Parathyroid adenoma (tissue), 2 donors: ENCODE results near the gene RNF115.
"Not testable (repeated sequence)": the region's sequence is repeated elsewhere in the genome, so short reads cannot be mapped to it uniquely, and the experiment has no call there.

Experiments
- H2AFZ ChIP-seq: fragments of 300-600 bp; sonication (generic); one replicate; pipeline ENCODE4 v1.7.0; 2017; ENCODE audit warnings: antibody characterized with exemption, mild to moderate bottlenecking
- H3K27ac ChIP-seq: fragments of 300-600 bp; sonication (generic); one replicate; pipeline ENCODE4 v1.7.0; 2017
- H3K27me3 ChIP-seq: fragments of 300-600 bp; sonication (generic); one replicate; pipeline ENCODE4 v1.7.0; 2017; ENCODE audit warnings: low read length; ENCODE audit not compliant: control insufficient read depth, insufficient read depth
- H3K36me3 ChIP-seq: fragments of 300-600 bp; sonication (generic); one replicate; pipeline ENCODE4 v1.7.0; 2017; ENCODE audit warnings: low read length; ENCODE audit not compliant: control insufficient read depth, insufficient read depth
- H3K4me1 ChIP-seq: fragments of 300-600 bp; sonication (generic); one replicate; pipeline ENCODE4 v1.7.0; 2017; ENCODE audit warnings: control low read depth
- H3K4me2 ChIP-seq: fragments of 300-600 bp; sonication (generic); one replicate; pipeline ENCODE4 v1.7.0; 2017; ENCODE audit warnings: low read length
- H3K4me3 ChIP-seq: fragments of 300-600 bp; sonication (generic); one replicate; pipeline ENCODE4 v1.7.0; 2017; ENCODE audit warnings: low read depth, low read length
- H3K79me2 ChIP-seq: fragments of 300-600 bp; sonication (generic); one replicate; pipeline ENCODE4 v1.7.0; 2017; ENCODE audit warnings: control low read depth
- H3K9ac ChIP-seq: fragments of 300-600 bp; sonication (generic); one replicate; pipeline ENCODE4 v1.7.0; 2017; ENCODE audit warnings: mild to moderate bottlenecking
- H3K9me3 ChIP-seq: fragments of 300-600 bp; sonication (generic); one replicate; pipeline ENCODE4 v1.7.0; 2017; ENCODE audit warnings: low read length; ENCODE audit not compliant: control insufficient read depth
- TF ChIP-seq, protein P1 (sequence below): fragments of 300-600 bp; sonication (generic); IDR thresholded peaks from one replicate; pipeline ENCODE4 v1.7.0; 2017; ENCODE audit warnings: antibody characterized with exemption, mild to moderate bottlenecking
- donor health status: primary hyperparathyroidism.

Gene RNF115

DNA sequence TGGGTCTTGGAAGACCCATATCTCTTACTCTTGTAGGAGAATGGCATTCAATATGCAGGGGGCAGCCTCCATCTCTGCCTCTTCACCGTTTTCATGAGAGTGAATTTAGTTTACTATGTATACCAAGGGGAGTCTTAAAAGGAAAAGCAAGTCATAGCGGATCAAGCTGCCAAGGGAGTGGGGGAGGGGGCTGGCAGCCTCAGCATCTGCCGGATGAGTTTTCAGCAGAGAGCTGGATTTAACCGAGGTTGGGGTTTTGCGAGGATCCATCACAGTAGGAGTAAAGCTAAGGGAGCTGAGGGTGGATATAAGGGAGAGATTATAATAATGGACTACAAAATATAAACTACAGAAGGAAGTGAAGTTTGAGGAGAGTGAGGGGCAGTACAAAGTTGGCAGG lies 94.7 kb downstream of the RNF115 start:
- H3K9me3 ChIP-seq, result no peaks in the 10 kb centered on the region
- no peaks in the 10 kb centered on the region for H3K4me1 ChIP-seq
- no peak overlapping the region for H3K9ac ChIP-seq
- no peaks in the 10 kb centered on the region for H3K27me3 ChIP-seq
- no peak overlapping the region for H3K4me2 ChIP-seq
- TF ChIP-seq, protein P1, sequence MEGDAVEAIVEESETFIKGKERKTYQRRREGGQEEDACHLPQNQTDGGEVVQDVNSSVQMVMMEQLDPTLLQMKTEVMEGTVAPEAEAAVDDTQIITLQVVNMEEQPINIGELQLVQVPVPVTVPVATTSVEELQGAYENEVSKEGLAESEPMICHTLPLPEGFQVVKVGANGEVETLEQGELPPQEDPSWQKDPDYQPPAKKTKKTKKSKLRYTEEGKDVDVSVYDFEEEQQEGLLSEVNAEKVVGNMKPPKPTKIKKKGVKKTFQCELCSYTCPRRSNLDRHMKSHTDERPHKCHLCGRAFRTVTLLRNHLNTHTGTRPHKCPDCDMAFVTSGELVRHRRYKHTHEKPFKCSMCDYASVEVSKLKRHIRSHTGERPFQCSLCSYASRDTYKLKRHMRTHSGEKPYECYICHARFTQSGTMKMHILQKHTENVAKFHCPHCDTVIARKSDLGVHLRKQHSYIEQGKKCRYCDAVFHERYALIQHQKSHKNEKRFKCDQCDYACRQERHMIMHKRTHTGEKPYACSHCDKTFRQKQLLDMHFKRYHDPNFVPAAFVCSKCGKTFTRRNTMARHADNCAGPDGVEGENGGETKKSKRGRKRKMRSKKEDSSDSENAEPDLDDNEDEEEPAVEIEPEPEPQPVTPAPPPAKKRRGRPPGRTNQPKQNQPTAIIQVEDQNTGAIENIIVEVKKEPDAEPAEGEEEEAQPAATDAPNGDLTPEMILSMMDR, result no peak
- no peak overlapping the region for H3K27ac ChIP-seq
- no peak overlapping the region for H2AFZ ChIP-seq
- no peak overlapping the region for H3K4me3 ChIP-seq
- H3K79me2 ChIP-seq, result no peaks in the 10 kb centered on the region
- H3K36me3 ChIP-seq, result no peaks in the 10 kb centered on the region

DNA sequence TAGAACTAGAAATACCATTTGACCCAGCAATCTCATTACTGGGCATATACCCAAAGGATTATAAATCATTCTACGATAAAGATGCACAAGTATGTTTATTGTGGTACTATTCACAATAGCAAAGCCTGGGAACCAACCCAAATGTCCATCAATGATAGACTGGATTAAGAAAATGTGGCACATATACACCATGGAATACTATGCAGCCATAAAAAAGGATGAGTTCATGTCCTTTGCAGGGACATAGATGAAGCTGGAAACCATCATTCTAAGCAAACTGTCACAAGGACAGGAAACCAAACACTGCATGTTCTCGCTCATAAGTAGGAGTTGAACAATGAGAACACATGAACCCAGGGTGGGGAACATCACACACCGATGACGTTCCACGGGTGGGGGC lies 97.7 kb downstream of the RNF115 start:
- H2AFZ ChIP-seq, H3K27ac ChIP-seq, H3K4me2 ChIP-seq, H3K36me3 ChIP-seq, H3K79me2 ChIP-seq, H3K4me3 ChIP-seq, H3K27me3 ChIP-seq, H3K9ac ChIP-seq, H3K9me3 ChIP-seq, H3K4me1 ChIP-seq: not testable (repeated sequence)

DNA sequence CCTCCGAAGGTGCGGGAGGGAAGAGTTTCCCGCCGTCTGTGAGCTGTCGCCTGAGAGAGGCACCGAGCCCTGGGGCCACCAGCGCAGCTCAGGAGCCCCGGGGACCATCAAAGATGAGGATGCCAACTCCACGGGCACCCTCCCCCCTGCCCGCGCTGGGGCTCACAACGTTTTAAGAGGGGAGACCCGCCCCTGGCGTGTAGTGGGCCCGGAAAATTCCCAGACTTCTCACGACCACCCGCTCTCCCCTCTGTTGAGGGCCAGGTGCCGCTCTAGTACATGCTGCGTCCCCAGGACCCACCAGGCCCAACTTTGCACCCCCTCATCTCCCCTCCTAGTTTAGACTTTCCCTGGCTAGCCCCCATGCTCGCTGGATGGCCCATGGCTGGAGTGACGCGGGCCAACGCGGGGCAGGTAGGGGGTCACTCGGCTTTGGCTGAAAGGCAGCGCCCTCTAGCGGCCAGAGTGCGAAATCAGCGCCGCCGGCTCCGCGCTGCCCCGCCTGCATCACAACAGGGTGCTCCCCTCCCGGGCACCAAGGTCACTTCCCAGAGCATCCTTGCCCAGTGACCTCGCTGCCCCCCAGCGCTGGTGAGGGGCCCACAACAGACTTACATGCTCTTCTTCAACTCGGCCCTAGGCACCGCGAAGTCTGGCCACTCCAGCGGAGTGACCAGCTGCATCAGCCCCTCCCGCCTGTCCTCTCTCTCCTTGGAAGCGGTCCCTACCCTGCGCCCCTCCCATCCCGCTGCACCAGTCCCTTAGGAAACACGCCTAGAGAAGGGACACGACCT lies 102.8 kb downstream of the RNF115 start:
- Histone ChIP-seq H2AFZ (peak overlapping the region; percentile 78), H3K36me3 (no peaks in the 10 kb centered on the region), H3K27ac (no peak overlapping the region), H3K4me2 (no peak overlapping the region), H3K4me1 (no peaks in the 10 kb centered on the region), H3K9ac (no peak overlapping the region), H3K79me2 (no peaks in the 10 kb centered on the region), H3K4me3 (no peak overlapping the region), H3K27me3 (no peaks in the 10 kb centered on the region), H3K9me3 (no peaks in the 10 kb centered on the region)
- TF ChIP-seq, protein P1, result peak; percentile 83

DNA sequence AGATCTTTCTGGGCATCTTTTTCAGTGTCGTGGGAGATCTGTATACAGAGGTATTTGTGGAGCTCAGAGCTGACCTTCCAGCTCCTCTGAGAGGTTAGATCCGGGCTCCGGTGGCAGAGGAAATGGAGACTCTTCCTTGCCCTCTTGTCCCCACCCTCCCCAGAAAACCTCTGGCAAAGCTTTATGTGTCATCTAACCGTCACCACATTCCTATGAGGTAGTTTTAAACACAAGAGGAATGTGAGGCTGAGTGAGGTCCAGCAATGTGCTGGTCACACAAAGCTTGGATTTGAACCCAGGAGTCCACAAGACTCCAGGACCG lies 103.4 kb downstream of the RNF115 start:
- peak overlapping the region; percentile 78 for H2AFZ ChIP-seq
- H3K27me3 ChIP-seq, result no peaks in the 10 kb centered on the region
- no peak overlapping the region for H3K4me3 ChIP-seq
- no peak overlapping the region for H3K4me2 ChIP-seq
- no peaks in the 10 kb centered on the region for H3K4me1 ChIP-seq
- no peaks in the 10 kb centered on the region for H3K9me3 ChIP-seq
- H3K9ac ChIP-seq, result no peak overlapping the region
- no peak overlapping the region for H3K27ac ChIP-seq
- H3K36me3 ChIP-seq, result no peaks in the 10 kb centered on the region
- H3K79me2 ChIP-seq, result no peaks in the 10 kb centered on the region
- TF ChIP-seq, protein P1, result no peak

DNA sequence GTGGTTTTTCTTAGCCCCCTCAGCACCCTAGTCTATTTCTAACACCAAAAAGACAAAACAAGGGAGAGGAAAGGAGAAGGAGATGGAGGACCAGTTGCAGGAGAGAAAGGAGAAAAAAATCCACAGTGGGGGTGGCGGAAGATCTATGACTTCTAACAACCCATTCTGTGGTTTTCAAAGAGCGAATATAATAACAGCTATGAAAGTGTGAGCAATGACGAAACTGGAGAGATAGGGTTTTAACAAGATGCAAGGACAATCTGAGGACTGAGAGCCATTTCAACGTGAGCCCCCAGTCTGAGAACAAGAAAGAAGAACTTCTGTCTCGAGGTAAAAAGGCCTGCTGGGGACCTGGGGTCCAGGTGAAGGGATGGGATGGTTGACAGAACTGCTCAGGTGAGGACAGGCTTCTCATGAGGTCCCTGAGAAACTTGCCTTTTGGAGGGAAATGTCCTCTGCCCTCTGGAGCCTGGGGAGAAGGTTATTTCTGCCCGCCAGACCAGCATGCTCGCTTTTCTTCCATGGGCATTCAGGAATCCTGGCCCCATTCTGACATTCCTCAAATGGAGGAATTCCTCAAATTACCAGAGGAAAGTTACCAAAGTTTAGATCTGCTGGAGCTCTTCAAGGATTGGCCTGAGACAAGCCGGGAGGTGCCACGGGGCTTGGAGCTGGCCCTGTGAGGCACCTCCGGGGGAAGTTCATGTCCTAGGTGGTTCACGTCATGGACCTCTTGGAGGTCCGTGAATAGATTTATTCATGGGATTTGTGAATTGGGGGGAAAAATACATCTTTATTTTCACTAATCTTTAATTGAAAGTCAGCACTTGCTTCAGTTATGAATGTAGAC lies 104.4 kb downstream of the RNF115 start, which contains the start of gene CD160:
TSS of gene CD160 (plus strand) at position 270 of the 850 bp plus-strand sequence. CDS start 8,829 bp downstream, outside the sequence.
- no peaks in the 10 kb centered on the region for H3K4me1 ChIP-seq
- H3K27me3 ChIP-seq, result no peaks in the 10 kb centered on the region
- no peaks in the 10 kb centered on the region for H3K9me3 ChIP-seq
- TF ChIP-seq, protein P1, result no peak
- no peaks in the 10 kb centered on the region for H3K79me2 ChIP-seq
- no peak within 1 kb of the TSS for H3K27ac ChIP-seq
- no peak within 1 kb of the TSS for H3K4me3 ChIP-seq
- H3K9ac ChIP-seq, result no peak within 1 kb of the TSS
- no peak within 1 kb of the TSS for H2AFZ ChIP-seq
- no peak within 1 kb of the TSS for H3K4me2 ChIP-seq
- H3K36me3 ChIP-seq, result no peaks in the 10 kb centered on the region

DNA sequence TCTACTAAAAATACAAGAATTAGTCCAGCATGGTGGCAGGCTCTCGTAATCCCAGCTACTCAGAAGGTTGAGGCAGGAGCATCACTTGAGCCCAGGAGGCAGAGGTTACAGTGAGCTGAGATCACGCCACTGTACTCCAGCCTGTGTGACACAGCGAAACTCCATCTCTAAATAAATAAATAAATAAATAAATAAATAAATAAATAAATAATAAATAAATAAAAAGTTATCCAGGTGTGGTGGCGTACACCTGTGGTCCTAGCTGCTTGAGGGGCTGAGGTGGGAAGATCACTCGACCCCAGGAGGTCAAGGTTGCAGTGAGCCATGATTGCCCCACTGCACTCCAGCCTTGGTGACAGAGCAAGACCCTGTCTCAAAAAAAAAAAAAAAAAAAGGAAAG lies 105.4 kb downstream of the RNF115 start:
- not testable (repeated sequence) for H3K27ac ChIP-seq, H2AFZ ChIP-seq, H3K4me3 ChIP-seq, H3K4me1 ChIP-seq, H3K27me3 ChIP-seq, H3K9ac ChIP-seq, H3K9me3 ChIP-seq, H3K79me2 ChIP-seq, H3K4me2 ChIP-seq, H3K36me3 ChIP-seq
